Heart right ventricle (tissue), 16 donors: Measurements from ENCODE around the gene KLHL14. TPM values are rescaled to one million over a fixed set of nuclear protein-coding genes. Genes with fewer than 3 reads are reported as not detected.

ENCODE experiments used
- ATAC-seq, 8 donors: fragments of 200-7000 bp; cut with Tn5 transposase; one replicate each; pipeline ENCODE4 v1.9.1; 2020; ENCODE audit warnings: mild to moderate bottlenecking in 8 of 8, moderate library complexity in 8 of 8, moderate number of reproducible peaks in 1 of 8
- DNase-seq, 2 donors: peaks; one replicate each; pipeline ENCODE4 v3.0.0-alpha.2; 2020
- H3K27ac ChIP-seq, 10 donors: fragments of 200-600 bp; sonication (generic) in 2 of 10; one replicate each; pipeline versions ENCODE4 v1.5.0 to v1.8.0; 2020 to 2022; ENCODE audit warnings: mild to moderate bottlenecking in 3 of 10
- H3K27me3 ChIP-seq, 7 donors: fragments of 200-600 bp; one replicate each; pipeline ENCODE4 v1.8.0; 2021 to 2022; ENCODE audit warnings: mild to moderate bottlenecking in 2 of 7
- H3K36me3 ChIP-seq, 9 donors: fragments of 200-600 bp; sonication (generic) in 1 of 9; one replicate each; pipeline versions ENCODE4 v1.5.0 to v1.8.0; 2020 to 2022; ENCODE audit warnings: mild to moderate bottlenecking in 2 of 9
- H3K4me1 ChIP-seq, 9 donors: fragments of 200-600 bp; sonication (generic) in 1 of 9; one replicate each; pipeline versions ENCODE4 v1.5.0 to v1.8.0; 2020 to 2022; ENCODE audit warnings: mild to moderate bottlenecking in 4 of 9
- H3K4me3 ChIP-seq, 10 donors: fragments of 200-600 bp; sonication (generic) in 2 of 10; one replicate each; pipeline versions ENCODE4 v1.5.0 to v1.8.0; 2020 to 2022; ENCODE audit warnings: mild to moderate bottlenecking in 7 of 10, moderate library complexity in 2 of 10
- H3K9me3 ChIP-seq, 11 donors: fragments of 200-600 bp in 10 of 11; sonication (generic) in 2 of 11; one replicate each; pipeline versions ENCODE4 v1.5.0 to v1.8.0; 2013 to 2022; ENCODE audit warnings: mild to moderate bottlenecking in 2 of 11, control low read depth in 1 of 11, moderate library complexity in 1 of 11
- CTCF ChIP-seq, 9 donors: fragments of 200-600 bp; sonication (generic) in 2 of 9; IDR thresholded peaks; one replicate each; pipeline versions ENCODE4 v1.5.0 to v1.8.0; 2021 to 2022; ENCODE audit warnings: antibody characterized with exemption in 9 of 9, mild to moderate bottlenecking in 5 of 9, moderate library complexity in 1 of 9
- WGBS, 2 donors: extraction: QIAGEN DNeasy Blood & Tissue Kit; methylation state at CpG; one replicate each; pipeline ENCODE4 v1.1.7; 2013; ENCODE audit warnings: inconsistent platforms in 1 of 2; 5-methylcytosine and 5-hydroxymethylcytosine counted together
- intact Hi-C, 10 donors: fragments of 100-400 bp; cut with DNase I; formaldehyde crosslinking; loops; one replicate each; pipeline versions ENCODE4 v1.11.1 to v1.14.2; 2022
- polyA plus RNA-seq, 2 donors: library from polyadenylated mRNA; stranded (reverse); fragments of 200-250 nt; gene quantifications; one replicate each; pipeline ENCODE4 v1.2.3, GENCODE V29; 2013
- total RNA-seq, 10 donors: library from RNA; stranded (reverse); fragmentation: NEBNext Ultra II Directional in 3 of 10; extraction: Animal tissue kit (Norgen Biotek cat#: 25700) in 3 of 10; gene quantifications; one replicate each; pipeline versions ENCODE4 v1.2.1 to v1.2.4, GENCODE V29; 2021 to 2023
- donor health status: Arrhythmogenic right ventricular cardiomyopathy.
- donor health status: ischemic (EF 13 %, LVEDD 7.1; RV severe dilation, severe dysfunction).
- donor health status: healthy with polysubstance abuse.
- donor health status: DM: no; HTN: yes; CAD: no.
- donor health status: DM: no; HTN: no; CAD: no.
- donor health status: ischemic (EF 25% LVEDD 6.9; RV normal size, moderate dysfunction).
- donor health status: ischemic (EF 25% LVEDD 5.7; RV mildly dilated, moderate dysfunction).
- donor health status: healthy.
- donor health status: DM: yes; HTN: yes; CAD: no.
- donor health status: Ischemic cardiomyopathy.
- donor health status: ischemic (EF 35%, LVEDD 5.7; RV mildly dilated, moderate dysfunction).
- donor health status: nonischemic (EF 11% LVEDD 7.7; RV severe dilation, severe dysfunction).
- donor health status: DM: yes; HTN: yes; CAD: no.
- donor health status: PGD.
- donor health status: ischemic (EF 29% LVEDD 5.4; RV normal size, mild dysfunction).
- donor health status: nonischemic (EF 23%, LVEDD 6.1; RV moderate dilation, normal function).

The KLHL14 gene
- total and polyA plus RNA-seq, 12 donors, result 0.04 to 0.28 (median 0.12) TPM; not detected in 5

DNA sequence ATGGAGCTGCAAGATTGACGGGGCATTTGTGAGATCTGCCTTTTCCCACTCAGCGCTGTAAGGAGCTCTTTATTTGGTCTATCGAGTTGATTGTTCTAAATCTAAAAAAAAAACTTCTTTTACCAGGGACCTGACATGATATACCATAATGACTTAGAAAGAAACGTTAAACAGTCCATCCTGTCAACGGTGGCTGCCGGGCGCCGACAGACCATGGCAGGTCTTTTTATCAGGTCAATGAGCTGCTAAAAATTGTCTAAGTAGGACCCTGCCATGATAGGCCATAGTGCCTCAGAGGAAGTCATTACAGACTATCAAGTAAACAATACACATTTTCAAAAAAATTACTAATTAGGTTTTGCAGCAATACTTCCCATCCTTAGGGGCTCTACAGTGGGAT, 87.9 kb downstream of the KLHL14 start:
- Histone ChIP-seq H3K4me1 (no peaks in the 10 kb centered on the region), H3K36me3 (no peaks in the 10 kb centered on the region), H3K27ac (no peak overlapping the region), H3K27me3 (peaks cover 0 to 18% (median 0%) of the 10 kb centered on the region in 7 donors), H3K4me3 (no peak overlapping the region), H3K9me3 (no peaks in the 10 kb centered on the region)
- ATAC-seq (no peak), DNase-seq (no peak)
- intact Hi-C loops, result no loop called here
- no peak for TF ChIP-seq CTCF (IDR thresholded peaks at IDR 0.05)
- 39 to 54% methylated on average over 8 of the region's 8 CpGs for WGBS, 2 donors

DNA sequence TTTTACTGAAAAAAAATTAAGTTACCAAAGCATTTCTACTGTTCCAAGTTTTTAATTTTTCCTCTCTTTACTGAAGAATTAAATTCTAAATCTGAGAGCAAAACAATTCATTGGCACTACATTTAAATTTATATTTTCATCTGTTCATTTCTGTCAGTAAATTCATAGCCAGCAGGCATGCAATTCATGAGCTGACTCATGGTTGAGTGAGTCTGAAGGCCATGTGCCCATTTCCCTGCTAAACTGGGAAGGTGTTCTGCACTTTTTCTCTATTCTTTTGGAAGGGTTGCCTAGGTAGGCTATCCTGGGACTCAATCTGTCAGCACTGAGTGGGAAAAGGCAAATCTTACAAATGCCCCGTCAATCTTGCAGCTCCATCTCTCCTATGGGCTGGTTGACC, 88.7 kb downstream of the KLHL14 start:
- H3K27me3 ChIP-seq, result peaks cover 0 to 11% (median 0%) of the 10 kb centered on the region in 7 donors
- WGBS, 2 donors, result 87 to 88% methylated on average over 1 of the region's 1 CpG
- H3K27ac ChIP-seq, result no peak overlapping the region
- H3K9me3 ChIP-seq, result no peaks in the 10 kb centered on the region
- TF ChIP-seq CTCF (IDR thresholded peaks at IDR 0.05), result no peak
- H3K36me3 ChIP-seq, result no peaks in the 10 kb centered on the region
- ATAC-seq (no peak), DNase-seq (no peak)
- no peaks in the 10 kb centered on the region for H3K4me1 ChIP-seq
- H3K4me3 ChIP-seq, result no peak overlapping the region
- intact Hi-C loops, result no loop called here

DNA sequence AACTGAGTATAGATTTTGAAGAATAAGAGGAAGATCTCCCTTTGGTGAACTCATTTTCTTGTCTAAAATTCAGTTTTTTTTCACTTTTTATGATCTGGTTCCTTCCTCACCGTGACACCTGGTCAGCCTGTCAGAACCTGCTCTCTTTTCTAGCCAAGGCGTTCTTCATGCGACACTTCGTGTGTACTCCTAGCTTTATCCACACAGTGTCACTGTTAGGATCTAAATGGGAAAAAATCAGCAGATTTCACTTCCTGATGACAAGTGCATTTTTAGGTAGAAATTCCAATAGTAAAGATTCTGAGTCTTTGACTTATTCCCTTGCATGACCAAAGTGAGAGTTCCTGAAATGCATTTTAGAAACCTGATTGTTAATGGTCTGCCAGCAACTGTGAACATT, 89.8 kb downstream of the KLHL14 start:
- H3K27me3 ChIP-seq, result peaks cover 0 to 11% (median 0%) of the 10 kb centered on the region in 7 donors
- 78 to 81% methylated on average over 4 of the region's 4 CpGs for WGBS, 2 donors
- DNase-seq, result no peak
- no peak overlapping the region for H3K27ac ChIP-seq
- no peaks in the 10 kb centered on the region for H3K4me1 ChIP-seq
- no peak for ATAC-seq
- H3K36me3 ChIP-seq, result no peaks in the 10 kb centered on the region
- H3K9me3 ChIP-seq, result no peaks in the 10 kb centered on the region
- no peak for TF ChIP-seq CTCF (IDR thresholded peaks at IDR 0.05)
- H3K4me3 ChIP-seq, result no peak overlapping the region
- intact Hi-C loops, result no loop called here

- no peak overlapping the region for H3K4me3 ChIP-seq
- H3K36me3 ChIP-seq, result no peaks in the 10 kb centered on the region
- ATAC-seq (no peak), DNase-seq (no peak)
- no peaks in the 10 kb centered on the region for H3K4me1 ChIP-seq
- no peak for TF ChIP-seq CTCF (IDR thresholded peaks at IDR 0.05)
- intact Hi-C loops, result no loop called here
- peaks cover 0 to 4% (median 0%) of the 10 kb centered on the region in 7 donors for H3K27me3 ChIP-seq
- no peak overlapping the region for H3K27ac ChIP-seq
- H3K9me3 ChIP-seq, result no peaks in the 10 kb centered on the region
Observed at GRCh38 chr18:32677578-32677977, 95.2 kb downstream of the KLHL14 start.

GRCh38 chr18:32674491-32674890, 98.3 kb downstream of the KLHL14 start:
- TF ChIP-seq CTCF (IDR thresholded peaks at IDR 0.05), result peak in 1 of 9 donors; percentile 17
- no peaks in the 10 kb centered on the region for H3K9me3 ChIP-seq
- H3K27me3 ChIP-seq, result peaks cover 0 to 4% (median 0%) of the 10 kb centered on the region in 7 donors
- intact Hi-C loops, result no loop called here
- H3K27ac ChIP-seq, result no peak overlapping the region
- no peak overlapping the region for H3K4me3 ChIP-seq
- no peaks in the 10 kb centered on the region for H3K4me1 ChIP-seq
- no peak for ATAC-seq
- DNase-seq, result no peak
- no peaks in the 10 kb centered on the region for H3K36me3 ChIP-seq
- 25 to 33% methylated on average over 2 of the region's 2 CpGs for WGBS, 2 donors
